HEK293 (cell line): ENCODE data around the gene GREB1L.

ENCODE experiments used
- KLF10 ChIP-seq: fragments of 450-650 bp; IDR thresholded peaks from 2 replicates; pipeline ENCODE4 v1.5.1; 2018; ENCODE audit warnings: missing biosample characterization, mild to moderate bottlenecking, missing genetic modification characterization
- KLF9 ChIP-seq: fragments of 450-650 bp; formaldehyde crosslinking; IDR thresholded peaks from 2 replicates; pipeline ENCODE4 v1.5.1; 2016; ENCODE audit warnings: missing biosample characterization, missing genetic modification characterization, low read depth
- MEIS1 ChIP-seq: sonication (generic); formaldehyde crosslinking; IDR thresholded peaks from 2 replicates; pipeline ENCODE4 v1.8.1; 2022; ENCODE audit warnings: missing genetic modification reagents, mild to moderate bottlenecking, borderline replicate concordance
- MYNN ChIP-seq: fragments of 450-650 bp; formaldehyde crosslinking; IDR thresholded peaks from 2 replicates; pipeline ENCODE4 v1.5.1; 2016; ENCODE audit warnings: missing biosample characterization, missing genetic modification characterization, borderline replicate concordance
- WT1 ChIP-seq: fragments of 450-650 bp; formaldehyde crosslinking; IDR thresholded peaks from 2 replicates; pipeline ENCODE4 v1.5.1; 2016; ENCODE audit warnings: missing biosample characterization, missing genetic modification characterization
- ZBTB1 ChIP-seq: fragments of 450-650 bp; formaldehyde crosslinking; IDR thresholded peaks from 2 replicates; pipeline ENCODE4 v1.5.1; 2016; ENCODE audit warnings: missing biosample characterization, missing genetic modification characterization
- ZBTB48 ChIP-seq: fragments of 450-650 bp; formaldehyde crosslinking; IDR thresholded peaks from 2 replicates; pipeline ENCODE4 v1.5.1; 2016; ENCODE audit warnings: missing biosample characterization, missing genetic modification characterization
- ZFP41 ChIP-seq: fragments of 450-650 bp; formaldehyde crosslinking; IDR thresholded peaks from 2 replicates; pipeline ENCODE4 v1.5.1; 2016; ENCODE audit warnings: missing biosample characterization, missing genetic modification characterization, borderline replicate concordance
- ZNF157 ChIP-seq: fragments of 450-650 bp; formaldehyde crosslinking; IDR thresholded peaks from 2 replicates; pipeline ENCODE4 v1.5.1; 2016; ENCODE audit warnings: missing biosample characterization, missing genetic modification characterization
- ZNF2 ChIP-seq: fragments of 450-650 bp; formaldehyde crosslinking; IDR thresholded peaks from 2 replicates; pipeline ENCODE4 v1.5.1; 2016; ENCODE audit warnings: missing biosample characterization, missing genetic modification characterization
- ZNF530 ChIP-seq: fragments of 450-650 bp; formaldehyde crosslinking; IDR thresholded peaks from 2 replicates; pipeline ENCODE4 v1.5.1; 2016; ENCODE audit warnings: low read depth, missing biosample characterization, missing genetic modification characterization
- ZNF561 ChIP-seq: fragments of 450-650 bp; IDR thresholded peaks from 2 replicates; pipeline ENCODE4 v1.5.1; 2018; ENCODE audit warnings: missing biosample characterization, missing genetic modification characterization, borderline replicate concordance
- ZNF677 ChIP-seq: fragments of 450-650 bp; IDR thresholded peaks from 2 replicates; pipeline ENCODE4 v1.5.0; 2018; ENCODE audit warnings: missing biosample characterization, mild to moderate bottlenecking, missing genetic modification characterization, moderate library complexity
- ZNF701 ChIP-seq: fragments of 450-650 bp; formaldehyde crosslinking; IDR thresholded peaks from 2 replicates; pipeline ENCODE4 v1.5.1; 2016; ENCODE audit warnings: missing biosample characterization, missing genetic modification characterization
- ZNF791 ChIP-seq: fragments of 450-650 bp; formaldehyde crosslinking; IDR thresholded peaks from 2 replicates; pipeline ENCODE4 v1.5.1; 2016; ENCODE audit warnings: missing biosample characterization, missing genetic modification characterization
- TF ChIP-seq, protein P1 (sequence below): fragments of 450-650 bp; formaldehyde crosslinking; IDR thresholded peaks from 2 replicates; pipeline ENCODE4 v1.5.1; 2016; ENCODE audit warnings: missing biosample characterization, missing genetic modification characterization, borderline replicate concordance
- TF ChIP-seq, protein P2 (sequence below): fragments of 450-650 bp; formaldehyde crosslinking; IDR thresholded peaks from 2 replicates; pipeline ENCODE4 v1.5.1; 2016; ENCODE audit warnings: missing biosample characterization, missing genetic modification characterization, borderline replicate concordance
- TF ChIP-seq, protein P3 (sequence below): fragments of 450-650 bp; formaldehyde crosslinking; IDR thresholded peaks from 2 replicates; pipeline ENCODE4 v1.5.1; 2016; ENCODE audit warnings: missing biosample characterization, missing genetic modification characterization
- TF ChIP-seq, protein P4 (sequence below): fragments of 450-650 bp; formaldehyde crosslinking; IDR thresholded peaks from 2 replicates; pipeline ENCODE4 v1.5.1; 2016; ENCODE audit warnings: missing biosample characterization, missing genetic modification characterization
- TF ChIP-seq, protein P5 (sequence below): fragments of 450-650 bp; formaldehyde crosslinking; IDR thresholded peaks from 2 replicates; pipeline ENCODE4 v1.5.1; 2017; ENCODE audit warnings: missing biosample characterization, missing genetic modification characterization
- TF ChIP-seq, protein P6 (sequence below): fragments of 450-650 bp; formaldehyde crosslinking; IDR thresholded peaks from 2 replicates; pipeline ENCODE4 v1.5.1; 2016; ENCODE audit warnings: missing biosample characterization, missing genetic modification characterization, low read depth
- TF ChIP-seq, protein P7 (sequence below): fragments of 450-650 bp; formaldehyde crosslinking; IDR thresholded peaks from 2 replicates; pipeline ENCODE4; 2016; ENCODE audit warnings: missing biosample characterization, missing genetic modification characterization

The GREB1L gene

DNA sequence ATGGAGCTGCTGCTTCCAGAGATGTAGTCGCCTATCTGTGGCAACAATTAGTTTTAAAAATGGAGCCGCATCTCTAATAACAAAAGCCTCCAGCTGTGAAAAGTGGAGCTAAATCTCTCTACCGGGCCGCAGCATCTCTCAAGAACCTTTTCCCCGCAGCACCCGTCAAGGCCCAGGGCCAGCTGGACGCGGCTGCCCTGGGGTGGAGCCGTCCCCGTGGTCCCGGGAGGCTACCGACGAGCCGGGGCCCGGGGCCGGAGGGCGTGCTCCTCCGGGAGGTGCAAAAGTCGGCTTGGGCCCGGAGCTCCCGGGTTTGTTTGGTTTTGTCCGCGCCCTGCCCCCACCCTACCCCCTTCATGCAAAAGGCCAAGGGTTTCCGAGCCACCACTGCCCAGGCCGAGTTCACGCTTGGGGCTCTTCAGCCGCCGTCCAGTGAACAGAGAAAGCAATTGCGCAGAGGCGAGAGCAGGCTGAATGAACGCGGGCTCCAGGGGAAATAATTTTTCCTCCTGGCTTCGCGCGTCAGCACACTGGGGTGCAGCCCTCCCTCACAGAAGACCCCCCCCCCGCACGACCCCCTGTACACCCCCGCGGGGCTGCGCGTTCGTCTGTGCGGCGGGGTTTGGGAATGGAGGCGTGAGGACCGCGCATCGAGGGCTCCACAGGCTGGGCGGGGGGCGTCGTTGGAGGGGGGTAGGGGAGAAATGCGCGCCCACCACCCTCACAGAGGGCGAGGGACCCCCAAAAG lies 557 bp upstream of the GREB1L start (continued):
- TF ChIP-seq KLF9 (tag by site-specific recombination) (0 out of 2 replicates have a peak, but pooled peaks have one; percentile 16), ZNF157 (tag by site-specific recombination) (no peak), ZNF530 (no peak), MEIS1 (CRISPR knock-in tag) (no peak), WT1 (tag by site-specific recombination) (no peak), ZNF701 (tag by site-specific recombination) (no peak), ZNF2 (no peak), ZFP41 (tag by site-specific recombination) (no peak), ZNF791 (tag by site-specific recombination) (no peak), ZNF561 (tag by site-specific recombination) (0 out of 2 replicates have a peak, but pooled peaks have one; percentile 39), ZBTB1 (tag by site-specific recombination) (no peak), ZNF677 (tag by site-specific recombination) (no peak), KLF10 (no peak), ZBTB48 (tag by site-specific recombination) (no peak), MYNN (tag by site-specific recombination) (no peak)
- TF ChIP-seq, protein P1, sequence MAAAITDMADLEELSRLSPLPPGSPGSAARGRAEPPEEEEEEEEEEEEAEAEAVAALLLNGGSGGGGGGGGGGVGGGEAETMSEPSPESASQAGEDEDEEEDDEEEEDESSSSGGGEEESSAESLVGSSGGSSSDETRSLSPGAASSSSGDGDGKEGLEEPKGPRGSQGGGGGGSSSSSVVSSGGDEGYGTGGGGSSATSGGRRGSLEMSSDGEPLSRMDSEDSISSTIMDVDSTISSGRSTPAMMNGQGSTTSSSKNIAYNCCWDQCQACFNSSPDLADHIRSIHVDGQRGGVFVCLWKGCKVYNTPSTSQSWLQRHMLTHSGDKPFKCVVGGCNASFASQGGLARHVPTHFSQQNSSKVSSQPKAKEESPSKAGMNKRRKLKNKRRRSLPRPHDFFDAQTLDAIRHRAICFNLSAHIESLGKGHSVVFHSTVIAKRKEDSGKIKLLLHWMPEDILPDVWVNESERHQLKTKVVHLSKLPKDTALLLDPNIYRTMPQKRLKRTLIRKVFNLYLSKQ (tag by site-specific recombination): no peak
- TF ChIP-seq, protein P2, sequence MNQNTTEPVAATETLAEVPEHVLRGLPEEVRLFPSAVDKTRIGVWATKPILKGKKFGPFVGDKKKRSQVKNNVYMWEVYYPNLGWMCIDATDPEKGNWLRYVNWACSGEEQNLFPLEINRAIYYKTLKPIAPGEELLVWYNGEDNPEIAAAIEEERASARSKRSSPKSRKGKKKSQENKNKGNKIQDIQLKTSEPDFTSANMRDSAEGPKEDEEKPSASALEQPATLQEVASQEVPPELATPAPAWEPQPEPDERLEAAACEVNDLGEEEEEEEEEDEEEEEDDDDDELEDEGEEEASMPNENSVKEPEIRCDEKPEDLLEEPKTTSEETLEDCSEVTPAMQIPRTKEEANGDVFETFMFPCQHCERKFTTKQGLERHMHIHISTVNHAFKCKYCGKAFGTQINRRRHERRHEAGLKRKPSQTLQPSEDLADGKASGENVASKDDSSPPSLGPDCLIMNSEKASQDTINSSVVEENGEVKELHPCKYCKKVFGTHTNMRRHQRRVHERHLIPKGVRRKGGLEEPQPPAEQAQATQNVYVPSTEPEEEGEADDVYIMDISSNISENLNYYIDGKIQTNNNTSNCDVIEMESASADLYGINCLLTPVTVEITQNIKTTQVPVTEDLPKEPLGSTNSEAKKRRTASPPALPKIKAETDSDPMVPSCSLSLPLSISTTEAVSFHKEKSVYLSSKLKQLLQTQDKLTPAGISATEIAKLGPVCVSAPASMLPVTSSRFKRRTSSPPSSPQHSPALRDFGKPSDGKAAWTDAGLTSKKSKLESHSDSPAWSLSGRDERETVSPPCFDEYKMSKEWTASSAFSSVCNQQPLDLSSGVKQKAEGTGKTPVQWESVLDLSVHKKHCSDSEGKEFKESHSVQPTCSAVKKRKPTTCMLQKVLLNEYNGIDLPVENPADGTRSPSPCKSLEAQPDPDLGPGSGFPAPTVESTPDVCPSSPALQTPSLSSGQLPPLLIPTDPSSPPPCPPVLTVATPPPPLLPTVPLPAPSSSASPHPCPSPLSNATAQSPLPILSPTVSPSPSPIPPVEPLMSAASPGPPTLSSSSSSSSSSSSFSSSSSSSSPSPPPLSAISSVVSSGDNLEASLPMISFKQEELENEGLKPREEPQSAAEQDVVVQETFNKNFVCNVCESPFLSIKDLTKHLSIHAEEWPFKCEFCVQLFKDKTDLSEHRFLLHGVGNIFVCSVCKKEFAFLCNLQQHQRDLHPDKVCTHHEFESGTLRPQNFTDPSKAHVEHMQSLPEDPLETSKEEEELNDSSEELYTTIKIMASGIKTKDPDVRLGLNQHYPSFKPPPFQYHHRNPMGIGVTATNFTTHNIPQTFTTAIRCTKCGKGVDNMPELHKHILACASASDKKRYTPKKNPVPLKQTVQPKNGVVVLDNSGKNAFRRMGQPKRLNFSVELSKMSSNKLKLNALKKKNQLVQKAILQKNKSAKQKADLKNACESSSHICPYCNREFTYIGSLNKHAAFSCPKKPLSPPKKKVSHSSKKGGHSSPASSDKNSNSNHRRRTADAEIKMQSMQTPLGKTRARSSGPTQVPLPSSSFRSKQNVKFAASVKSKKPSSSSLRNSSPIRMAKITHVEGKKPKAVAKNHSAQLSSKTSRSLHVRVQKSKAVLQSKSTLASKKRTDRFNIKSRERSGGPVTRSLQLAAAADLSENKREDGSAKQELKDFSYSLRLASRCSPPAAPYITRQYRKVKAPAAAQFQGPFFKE (tag by site-specific recombination): no peak
- TF ChIP-seq, protein P3, sequence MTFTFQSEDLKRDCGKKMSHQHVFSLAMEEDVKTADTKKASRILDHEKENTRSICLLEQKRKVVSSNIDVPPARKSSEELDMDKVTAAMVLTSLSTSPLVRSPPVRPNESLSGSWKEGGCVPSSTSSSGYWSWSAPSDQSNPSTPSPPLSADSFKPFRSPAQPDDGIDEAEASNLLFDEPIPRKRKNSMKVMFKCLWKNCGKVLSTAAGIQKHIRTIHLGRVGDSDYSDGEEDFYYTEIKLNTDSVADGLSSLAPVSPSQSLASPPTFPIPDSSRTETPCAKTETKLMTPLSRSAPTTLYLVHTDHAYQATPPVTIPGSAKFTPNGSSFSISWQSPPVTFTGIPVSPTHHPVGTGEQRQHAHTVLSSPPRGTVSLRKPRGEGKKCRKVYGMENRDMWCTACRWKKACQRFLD (tag by site-specific recombination): no peak
- TF ChIP-seq, protein P4, sequence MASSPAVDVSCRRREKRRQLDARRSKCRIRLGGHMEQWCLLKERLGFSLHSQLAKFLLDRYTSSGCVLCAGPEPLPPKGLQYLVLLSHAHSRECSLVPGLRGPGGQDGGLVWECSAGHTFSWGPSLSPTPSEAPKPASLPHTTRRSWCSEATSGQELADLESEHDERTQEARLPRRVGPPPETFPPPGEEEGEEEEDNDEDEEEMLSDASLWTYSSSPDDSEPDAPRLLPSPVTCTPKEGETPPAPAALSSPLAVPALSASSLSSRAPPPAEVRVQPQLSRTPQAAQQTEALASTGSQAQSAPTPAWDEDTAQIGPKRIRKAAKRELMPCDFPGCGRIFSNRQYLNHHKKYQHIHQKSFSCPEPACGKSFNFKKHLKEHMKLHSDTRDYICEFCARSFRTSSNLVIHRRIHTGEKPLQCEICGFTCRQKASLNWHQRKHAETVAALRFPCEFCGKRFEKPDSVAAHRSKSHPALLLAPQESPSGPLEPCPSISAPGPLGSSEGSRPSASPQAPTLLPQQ (tag by site-specific recombination): no peak
- TF ChIP-seq, protein P5, sequence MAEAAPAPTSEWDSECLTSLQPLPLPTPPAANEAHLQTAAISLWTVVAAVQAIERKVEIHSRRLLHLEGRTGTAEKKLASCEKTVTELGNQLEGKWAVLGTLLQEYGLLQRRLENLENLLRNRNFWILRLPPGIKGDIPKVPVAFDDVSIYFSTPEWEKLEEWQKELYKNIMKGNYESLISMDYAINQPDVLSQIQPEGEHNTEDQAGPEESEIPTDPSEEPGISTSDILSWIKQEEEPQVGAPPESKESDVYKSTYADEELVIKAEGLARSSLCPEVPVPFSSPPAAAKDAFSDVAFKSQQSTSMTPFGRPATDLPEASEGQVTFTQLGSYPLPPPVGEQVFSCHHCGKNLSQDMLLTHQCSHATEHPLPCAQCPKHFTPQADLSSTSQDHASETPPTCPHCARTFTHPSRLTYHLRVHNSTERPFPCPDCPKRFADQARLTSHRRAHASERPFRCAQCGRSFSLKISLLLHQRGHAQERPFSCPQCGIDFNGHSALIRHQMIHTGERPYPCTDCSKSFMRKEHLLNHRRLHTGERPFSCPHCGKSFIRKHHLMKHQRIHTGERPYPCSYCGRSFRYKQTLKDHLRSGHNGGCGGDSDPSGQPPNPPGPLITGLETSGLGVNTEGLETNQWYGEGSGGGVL (tag by site-specific recombination): no peak
- TF ChIP-seq, protein P6, sequence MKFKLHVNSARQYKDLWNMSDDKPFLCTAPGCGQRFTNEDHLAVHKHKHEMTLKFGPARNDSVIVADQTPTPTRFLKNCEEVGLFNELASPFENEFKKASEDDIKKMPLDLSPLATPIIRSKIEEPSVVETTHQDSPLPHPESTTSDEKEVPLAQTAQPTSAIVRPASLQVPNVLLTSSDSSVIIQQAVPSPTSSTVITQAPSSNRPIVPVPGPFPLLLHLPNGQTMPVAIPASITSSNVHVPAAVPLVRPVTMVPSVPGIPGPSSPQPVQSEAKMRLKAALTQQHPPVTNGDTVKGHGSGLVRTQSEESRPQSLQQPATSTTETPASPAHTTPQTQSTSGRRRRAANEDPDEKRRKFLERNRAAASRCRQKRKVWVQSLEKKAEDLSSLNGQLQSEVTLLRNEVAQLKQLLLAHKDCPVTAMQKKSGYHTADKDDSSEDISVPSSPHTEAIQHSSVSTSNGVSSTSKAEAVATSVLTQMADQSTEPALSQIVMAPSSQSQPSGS (tag by site-specific recombination): no peak
- TF ChIP-seq, protein P7, sequence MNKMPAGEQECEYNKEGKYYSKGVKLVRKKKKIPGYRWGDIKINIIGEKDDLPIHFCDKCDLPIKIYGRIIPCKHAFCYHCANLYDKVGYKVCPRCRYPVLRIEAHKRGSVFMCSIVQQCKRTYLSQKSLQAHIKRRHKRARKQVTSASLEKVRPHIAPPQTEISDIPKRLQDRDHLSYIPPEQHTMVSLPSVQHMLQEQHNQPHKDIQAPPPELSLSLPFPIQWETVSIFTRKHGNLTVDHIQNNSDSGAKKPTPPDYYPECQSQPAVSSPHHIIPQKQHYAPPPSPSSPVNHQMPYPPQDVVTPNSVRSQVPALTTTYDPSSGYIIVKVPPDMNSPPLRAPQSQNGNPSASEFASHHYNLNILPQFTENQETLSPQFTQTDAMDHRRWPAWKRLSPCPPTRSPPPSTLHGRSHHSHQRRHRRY (tag by site-specific recombination): no peak
